GM19099 (cell line): ENCODE data around the gene NIBAN1.

ENCODE experiments used
- POLR2A ChIP-seq: IDR thresholded peaks from 3 replicates; pipeline ENCODE4 v1.6.1; 2011; ENCODE audit warnings: low read depth; ENCODE audit not compliant: insufficient read length; ENCODE audit errors: extremely low read depth

Gene NIBAN1

GRCh38 chr1:184974056-184974836 lies at the start of gene NIBAN1:
Gene NIBAN1 (minus strand): TSS chr1:184974508. CDS start chr1:184974356, 152 bp downstream.
- TF ChIP-seq POLR2A, result peak; percentile 56

GRCh38 chr1:185017966-185018365 lies 43.7 kb upstream of the NIBAN1 start:
- TF ChIP-seq POLR2A, result no peak

GRCh38 chr1:185017338-185017737 lies 43.0 kb upstream of the NIBAN1 start:
- TF ChIP-seq POLR2A, result no peak

- no peak for TF ChIP-seq POLR2A
Observed at GRCh38 chr1:185016880-185017279, 42.6 kb upstream of the NIBAN1 start.

- no peak for TF ChIP-seq POLR2A
Observed at GRCh38 chr1:185015631-185016030, 41.3 kb upstream of the NIBAN1 start.

GRCh38 chr1:185014941-185015340 lies 40.6 kb upstream of the NIBAN1 start:
- no peak for TF ChIP-seq POLR2A

- TF ChIP-seq POLR2A, result no peak
Observed at GRCh38 chr1:185010361-185010760, 36.1 kb upstream of the NIBAN1 start.

GRCh38 chr1:185008838-185009237 lies 34.5 kb upstream of the NIBAN1 start:
- TF ChIP-seq POLR2A, result no peak

- no peak for TF ChIP-seq POLR2A
Observed at GRCh38 chr1:184994301-184994700, 20.0 kb upstream of the NIBAN1 start.

GRCh38 chr1:184992271-184992670 lies 18.0 kb upstream of the NIBAN1 start:
- no peak for TF ChIP-seq POLR2A

GRCh38 chr1:184990204-184990603 lies 15.9 kb upstream of the NIBAN1 start:
- no peak for TF ChIP-seq POLR2A

- no peak for TF ChIP-seq POLR2A
Observed at GRCh38 chr1:184988506-184988905, 14.2 kb upstream of the NIBAN1 start.

- no peak for TF ChIP-seq POLR2A
Observed at GRCh38 chr1:184987696-184988095, 13.4 kb upstream of the NIBAN1 start.

- TF ChIP-seq POLR2A, result no peak
Observed at GRCh38 chr1:184986250-184986649, 11.9 kb upstream of the NIBAN1 start.

GRCh38 chr1:184982002-184982954 lies 8.0 kb upstream of the NIBAN1 start:
- no peak for TF ChIP-seq POLR2A

GRCh38 chr1:184980726-184981125 lies 6.4 kb upstream of the NIBAN1 start:
- no peak for TF ChIP-seq POLR2A
